ENCODE data around the gene ZNF574. TPM values are rescaled to one million over a fixed set of nuclear protein-coding genes. Genes with fewer than 3 reads are reported as not detected.

Gene ZNF574
- total RNA-seq, 4 donors from 2014 or later: 14.4 to 25.3 (median 17.1) TPM

- Histone ChIP-seq H3K27me3 (no peaks in the 10 kb centered on the region), H3K36me3 (peaks cover 0 to 58% of the 10 kb centered on the region in 2 donors), H3K9me3 (no peaks in the 10 kb centered on the region), H3K27ac (no peak overlapping the region), H3K4me3 (no peak overlapping the region), H3K4me1 (peaks cover 0 to 38% (median 8%) of the 10 kb centered on the region in 3 donors)
- no peak for TF ChIP-seq POLR2AphosphoS5 (IDR thresholded peaks at IDR 0.05)
- TF ChIP-seq POLR2A (IDR thresholded peaks at IDR 0.05): no peak
- TF ChIP-seq, protein P1, sequence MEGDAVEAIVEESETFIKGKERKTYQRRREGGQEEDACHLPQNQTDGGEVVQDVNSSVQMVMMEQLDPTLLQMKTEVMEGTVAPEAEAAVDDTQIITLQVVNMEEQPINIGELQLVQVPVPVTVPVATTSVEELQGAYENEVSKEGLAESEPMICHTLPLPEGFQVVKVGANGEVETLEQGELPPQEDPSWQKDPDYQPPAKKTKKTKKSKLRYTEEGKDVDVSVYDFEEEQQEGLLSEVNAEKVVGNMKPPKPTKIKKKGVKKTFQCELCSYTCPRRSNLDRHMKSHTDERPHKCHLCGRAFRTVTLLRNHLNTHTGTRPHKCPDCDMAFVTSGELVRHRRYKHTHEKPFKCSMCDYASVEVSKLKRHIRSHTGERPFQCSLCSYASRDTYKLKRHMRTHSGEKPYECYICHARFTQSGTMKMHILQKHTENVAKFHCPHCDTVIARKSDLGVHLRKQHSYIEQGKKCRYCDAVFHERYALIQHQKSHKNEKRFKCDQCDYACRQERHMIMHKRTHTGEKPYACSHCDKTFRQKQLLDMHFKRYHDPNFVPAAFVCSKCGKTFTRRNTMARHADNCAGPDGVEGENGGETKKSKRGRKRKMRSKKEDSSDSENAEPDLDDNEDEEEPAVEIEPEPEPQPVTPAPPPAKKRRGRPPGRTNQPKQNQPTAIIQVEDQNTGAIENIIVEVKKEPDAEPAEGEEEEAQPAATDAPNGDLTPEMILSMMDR (IDR thresholded peaks at IDR 0.05): no peak
- TF ChIP-seq EP300 (IDR thresholded peaks at IDR 0.05): no peak
- ATAC-seq: no peak
- no CpG with 5 or more reads among the region's 9 CpGs for WGBS, 2 donors (ENCODE audit: low coverage in 1 of 2)
Observed at GRCh38 chr19:42065511-42065910, 10.5 kb upstream of the ZNF574 start.

DNA sequence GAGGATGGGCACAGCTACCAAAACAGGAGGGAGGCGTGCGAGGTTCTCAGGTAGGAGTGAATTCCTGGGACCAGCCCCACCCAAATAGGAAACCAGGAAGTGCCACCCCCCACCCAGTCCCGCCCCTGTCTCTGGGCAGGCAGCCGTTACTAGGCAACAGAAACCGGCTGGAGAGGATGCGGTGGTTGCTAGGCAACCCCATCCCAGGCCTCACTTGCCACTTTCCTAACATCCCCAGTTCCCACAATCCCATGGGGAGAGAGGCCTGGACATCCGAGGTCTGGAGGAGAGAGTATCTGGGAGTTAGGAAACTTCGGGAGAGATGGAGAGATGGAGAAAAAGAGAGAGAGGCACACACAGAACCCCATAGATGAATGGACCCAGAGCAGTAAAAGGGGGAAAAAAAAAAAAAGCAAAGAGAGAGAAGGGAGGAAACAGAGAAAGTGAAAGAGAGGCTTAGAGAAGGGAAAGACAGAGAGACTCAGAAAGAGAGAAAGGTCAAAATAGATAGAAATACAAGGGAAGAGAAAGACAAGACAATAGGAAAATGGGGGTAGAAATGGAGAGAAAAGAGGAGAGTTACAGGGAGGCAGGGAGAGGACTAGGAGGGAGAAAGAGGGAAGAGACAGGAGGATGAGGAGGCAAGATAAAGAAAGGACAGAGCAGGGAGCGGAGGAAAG, 9.8 kb upstream of the ZNF574 start:
- Histone ChIP-seq H3K4me1 (peaks cover 0 to 45% (median 8%) of the 10 kb centered on the region in 3 donors), H3K36me3 (peaks cover 0 to 51% of the 10 kb centered on the region in 2 donors), H3K27me3 (no peaks in the 10 kb centered on the region), H3K9me3 (no peaks in the 10 kb centered on the region), H3K27ac (no peak overlapping the region), H3K4me3 (no peak overlapping the region)
- 61 to 92% methylated on average over 1 to 3 of the region's 9 CpGs for WGBS, 2 donors (ENCODE audit: low coverage in 1 of 2)
- no peak for ATAC-seq
- TF ChIP-seq POLR2A (IDR thresholded peaks at IDR 0.05): no peak
- TF ChIP-seq EP300 (IDR thresholded peaks at IDR 0.05): no peak

GRCh38 chr19:42067315-42067888, 8.6 kb upstream of the ZNF574 start:
- no peak for TF ChIP-seq POLR2A (IDR thresholded peaks at IDR 0.05)
- TF ChIP-seq EP300 (IDR thresholded peaks at IDR 0.05): no peak
- TF ChIP-seq, protein P1 (IDR thresholded peaks at IDR 0.05): no peak
- no peak for TF ChIP-seq POLR2AphosphoS5 (IDR thresholded peaks at IDR 0.05)
- H3K4me1 ChIP-seq: peaks cover 0 to 47% (median 8%) of the 10 kb centered on the region in 3 donors
- H3K27me3 ChIP-seq: no peaks in the 10 kb centered on the region
- 71 to 77% methylated on average over 5 to 6 of the region's 6 CpGs for WGBS, 2 donors (ENCODE audit: low coverage in 1 of 2)
- H3K4me3 ChIP-seq: no peak overlapping the region
- H3K27ac ChIP-seq: no peak overlapping the region
- ATAC-seq: no peak
- peaks cover 0 to 39% of the 10 kb centered on the region in 2 donors for H3K36me3 ChIP-seq
- H3K9me3 ChIP-seq: no peaks in the 10 kb centered on the region

GRCh38 chr19:42068361-42068755, 7.6 kb upstream of the ZNF574 start:
- Histone ChIP-seq H3K27me3 (no peaks in the 10 kb centered on the region), H3K36me3 (peaks cover 0 to 29% of the 10 kb centered on the region in 2 donors), H3K9me3 (no peaks in the 10 kb centered on the region), H3K4me1 (peaks cover 0 to 47% (median 8%) of the 10 kb centered on the region in 3 donors), H3K4me3 (peak overlapping the region; percentile 50 to 62), H3K27ac (peak overlapping the region in 3 of 4 donors; percentile 76 to 83 (median 80))
- TF ChIP-seq POLR2A (IDR thresholded peaks at IDR 0.05) (no peak), EP300 (IDR thresholded peaks at IDR 0.05) (no peak), POLR2AphosphoS5 (IDR thresholded peaks at IDR 0.05) (no peak)
- TF ChIP-seq, protein P1 (IDR thresholded peaks at IDR 0.05): no peak
- ATAC-seq: peak; percentile 15
- 18 to 22% methylated on average over 6 to 8 of the region's 8 CpGs for WGBS, 2 donors (ENCODE audit: low coverage in 1 of 2)

GRCh38 chr19:42068756-42069571, 7.0 kb upstream of the ZNF574 start:
- Histone ChIP-seq H3K27ac (peak overlapping the region; percentile 26 to 83 (median 78)), H3K27me3 (no peaks in the 10 kb centered on the region), H3K9me3 (no peaks in the 10 kb centered on the region), H3K4me3 (peak overlapping the region; percentile 50 to 62), H3K36me3 (peaks cover 0 to 23% of the 10 kb centered on the region in 2 donors), H3K4me1 (peaks cover 0 to 47% (median 8%) of the 10 kb centered on the region in 3 donors)
- TF ChIP-seq POLR2AphosphoS5 (IDR thresholded peaks at IDR 0.05) (no peak), POLR2A (IDR thresholded peaks at IDR 0.05) (no peak), EP300 (IDR thresholded peaks at IDR 0.05) (no peak)
- TF ChIP-seq, protein P1 (IDR thresholded peaks at IDR 0.05): no peak
- WGBS, 2 donors (ENCODE audit: low coverage in 1 of 2): 0 to 6% methylated on average over 5 to 14 of the region's 29 CpGs
- ATAC-seq: peak; percentile 34
